Ramos (cell line): Measurements from ENCODE around the gene CDK15.
"Not testable (repeated sequence)": the region's sequence is repeated elsewhere in the genome, so short reads cannot be mapped to it uniquely, and the experiment has no call there.

ENCODE experiments used
- in situ Hi-C: fragments of 300-500 bp; cut with MboI; formaldehyde crosslinking; loops from one replicate; pipeline ENCODE4 v1.14.3; 2022; ENCODE audit warnings: low sequenced_read_pairs; ENCODE audit not compliant: unreplicated experiment

CDK15 gene

DNA sequence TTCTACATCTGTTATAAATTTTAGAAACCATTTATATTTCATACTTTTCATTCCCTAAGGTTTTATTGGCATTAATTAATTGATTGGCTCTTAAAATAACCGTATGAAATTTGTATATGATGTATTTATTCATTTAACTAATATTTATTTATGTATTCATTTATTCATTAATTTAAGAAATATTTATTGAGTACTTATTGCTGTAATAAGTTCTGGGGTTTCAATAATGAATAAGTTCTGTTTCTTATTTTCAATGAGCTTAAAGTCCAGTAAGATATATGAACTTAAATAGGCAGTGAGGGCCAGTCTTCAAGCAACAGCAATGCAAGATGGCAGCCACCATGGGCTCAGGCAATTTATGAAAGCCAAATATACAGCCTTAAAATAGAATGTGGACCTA lies 17.9 kb downstream of the CDK15 start:
- in situ Hi-C loops = no loop called here

DNA sequence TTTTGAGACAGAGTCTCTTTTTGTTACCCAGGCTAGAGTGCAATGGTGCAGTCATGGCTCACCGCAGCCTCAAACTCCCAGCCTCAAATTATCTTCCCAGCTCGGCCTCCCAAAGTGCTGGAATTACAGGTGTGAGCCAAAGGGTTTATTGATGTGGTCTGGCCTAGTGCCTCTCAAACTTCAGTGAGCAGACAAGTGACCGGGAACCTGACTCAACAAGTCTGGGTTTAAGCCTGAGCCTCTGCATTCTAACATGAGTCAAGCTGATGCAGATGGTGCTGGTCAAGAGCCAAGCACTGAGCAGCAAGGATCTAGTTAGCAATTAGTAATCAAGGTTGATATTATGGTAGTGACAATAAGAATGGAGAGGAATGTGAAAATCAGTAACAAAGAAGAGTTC lies 21.3 kb downstream of the CDK15 start:
- in situ Hi-C loops = no loop called here

DNA sequence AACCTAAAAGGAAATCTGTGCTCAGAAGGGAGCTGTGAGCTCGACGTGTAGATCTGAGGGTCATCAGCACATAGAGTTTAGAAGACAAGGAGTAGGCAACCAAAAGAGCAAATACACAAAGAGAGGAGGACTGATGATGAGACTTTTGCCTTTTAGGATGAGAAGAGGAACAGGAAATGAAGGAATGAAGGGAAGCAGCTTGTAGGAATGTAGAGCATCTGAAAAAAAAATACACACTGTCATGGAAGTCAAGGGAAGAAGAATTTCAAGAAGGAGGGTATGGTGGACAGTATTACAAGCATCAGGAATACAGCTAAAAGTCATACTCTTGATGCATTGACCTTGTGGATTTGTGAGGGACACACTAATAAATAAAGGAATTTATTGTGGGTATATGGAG lies 21.9 kb downstream of the CDK15 start:
- in situ Hi-C loops = no loop called here

DNA sequence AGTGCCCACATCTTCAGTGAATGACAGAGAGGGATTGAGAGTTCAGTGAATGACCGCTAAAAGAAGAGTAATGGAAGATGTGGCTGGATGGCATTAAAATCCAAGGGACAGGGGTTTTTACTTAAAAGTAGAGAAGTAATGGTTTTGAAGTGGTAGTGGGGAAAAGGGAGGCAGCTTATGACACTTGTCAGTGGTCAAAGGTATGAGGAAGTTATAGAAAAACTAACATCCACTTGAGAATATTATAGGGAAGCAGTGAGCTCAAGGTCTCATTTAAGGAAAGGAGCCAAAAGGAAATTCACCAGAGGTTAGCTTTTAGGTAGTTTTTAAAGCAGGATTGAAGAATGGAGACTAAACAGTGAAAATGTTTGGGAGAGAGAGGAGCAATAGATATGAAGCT lies 24.3 kb downstream of the CDK15 start:
- in situ Hi-C loops = no loop called here

DNA sequence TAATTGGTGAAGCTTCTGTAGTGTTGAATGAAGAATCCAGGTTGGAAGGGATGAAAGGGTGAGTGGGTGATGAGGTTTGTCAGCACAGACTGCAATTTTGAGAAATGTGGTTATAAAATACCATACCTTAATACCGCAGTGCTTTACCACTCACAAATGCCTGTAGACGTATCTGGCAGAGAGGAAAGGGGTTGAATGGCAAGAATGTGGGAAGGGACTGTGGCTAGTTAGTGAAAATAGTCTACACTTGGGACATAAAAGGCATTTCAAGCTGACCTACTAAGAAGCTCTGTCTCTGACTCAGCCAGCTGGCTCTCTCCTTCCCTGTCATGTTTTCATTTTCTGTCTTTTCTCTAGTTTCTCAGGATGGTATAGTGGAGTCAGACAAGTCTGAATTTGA lies 25.1 kb downstream of the CDK15 start:
- in situ Hi-C loops = no loop called here

DNA sequence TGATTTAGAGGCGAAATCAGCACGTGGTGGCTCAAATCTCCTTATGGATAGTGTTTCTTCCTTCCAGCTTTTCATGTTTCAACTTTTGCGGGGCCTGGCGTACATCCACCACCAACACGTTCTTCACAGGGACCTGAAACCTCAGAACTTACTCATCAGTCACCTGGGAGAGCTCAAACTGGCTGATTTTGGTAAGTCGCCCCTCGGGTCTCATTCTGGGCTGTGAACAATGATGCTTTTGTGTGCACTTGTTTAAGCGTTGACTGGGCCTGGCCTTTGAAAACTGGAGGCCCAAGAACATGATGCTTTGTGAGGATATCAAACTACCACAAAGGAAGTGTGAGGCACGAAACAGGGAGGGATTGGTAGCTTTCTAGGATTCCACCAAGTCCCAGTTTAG lies 27.4 kb downstream of the CDK15 start:
- in situ Hi-C loops = no loop called here

DNA sequence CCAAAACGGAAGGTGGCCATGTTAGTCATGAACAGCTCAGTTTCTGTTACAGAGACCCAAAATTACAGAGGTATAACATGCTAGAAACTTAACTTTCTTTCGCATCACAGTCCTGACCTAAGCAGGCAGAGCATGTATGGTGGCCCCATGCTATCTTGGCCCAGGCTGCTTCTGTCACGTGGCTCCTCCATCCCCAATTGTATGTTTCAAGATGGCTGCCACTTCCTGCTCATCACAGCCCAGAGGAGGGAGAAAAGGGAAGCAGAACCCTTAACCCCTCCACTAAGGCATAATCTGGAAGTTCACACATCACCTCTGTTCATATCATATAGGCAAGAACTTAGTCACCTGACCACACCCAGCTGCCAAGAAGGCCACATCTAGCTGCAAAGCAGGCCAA lies 28.7 kb downstream of the CDK15 start:
- in situ Hi-C loops = no loop called here

DNA sequence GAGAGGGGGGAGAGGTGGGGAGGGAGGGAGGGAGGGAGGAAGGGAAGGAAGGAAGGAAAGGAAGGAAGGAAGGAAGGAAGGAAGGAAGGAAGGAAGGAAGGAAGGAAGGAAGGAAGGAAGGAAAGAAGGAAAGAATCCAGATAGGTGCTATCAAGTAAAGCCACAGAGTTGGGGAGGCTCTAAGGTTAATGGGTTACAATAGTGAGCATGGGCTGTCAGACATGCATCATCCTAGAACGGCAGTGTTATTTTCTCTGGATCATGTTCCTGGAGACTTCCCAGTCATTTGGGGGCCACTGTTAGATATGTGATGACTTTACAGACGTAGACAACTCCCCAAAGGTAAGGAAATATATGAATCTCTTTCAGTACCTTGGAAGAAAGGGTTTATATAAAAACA lies 31.1 kb downstream of the CDK15 start:
- in situ Hi-C loops = no loop called here

DNA sequence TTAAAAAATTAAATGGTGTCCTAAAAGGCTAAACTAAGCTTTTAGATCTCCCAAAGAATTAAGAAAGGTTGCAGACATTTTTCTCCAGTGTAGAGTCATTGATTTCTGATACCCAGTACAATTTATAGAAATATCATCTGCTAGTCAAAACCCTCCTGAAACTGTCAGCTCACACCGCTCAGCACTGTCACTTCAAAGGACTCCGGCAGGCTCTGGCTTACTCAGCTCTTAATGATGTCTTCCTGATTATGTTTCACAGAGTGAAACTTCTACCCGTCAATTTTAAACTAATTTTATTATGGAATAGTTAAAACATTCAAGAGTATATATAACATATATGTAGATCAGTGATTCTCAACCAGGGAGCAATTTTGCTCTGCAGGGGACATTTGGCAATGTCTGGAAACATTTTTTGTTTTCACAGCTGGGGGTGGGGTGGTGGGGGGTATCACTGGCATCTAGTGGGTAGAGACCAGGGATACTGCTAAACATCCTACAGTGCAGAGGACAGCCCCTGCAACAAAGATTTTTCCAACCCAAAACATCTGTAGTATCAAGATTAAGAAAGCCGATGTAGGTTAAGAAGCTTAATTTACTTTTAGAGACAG lies 31.6 kb downstream of the CDK15 start:
- in situ Hi-C loops = no loop called here

DNA sequence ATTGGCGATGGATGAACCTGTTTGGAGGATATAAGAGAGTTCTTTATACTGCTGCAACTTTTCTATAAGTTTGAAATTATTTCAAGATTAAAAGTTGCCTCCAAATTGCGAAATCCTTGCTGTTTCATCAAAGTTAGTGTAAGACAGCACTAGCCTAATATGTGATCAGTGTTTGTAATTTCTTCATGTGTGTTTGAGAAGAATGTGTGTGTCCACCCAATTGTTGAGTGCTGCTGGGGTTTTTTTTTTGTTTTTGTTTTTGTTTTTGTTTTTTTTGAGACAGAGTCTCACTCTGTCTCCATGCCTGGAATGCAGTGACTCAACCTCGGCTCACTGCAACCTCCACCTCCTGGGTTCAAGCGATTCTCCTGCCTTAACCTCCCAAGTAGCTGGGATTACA lies 33.4 kb downstream of the CDK15 start:
- in situ Hi-C loops = no loop called here

DNA sequence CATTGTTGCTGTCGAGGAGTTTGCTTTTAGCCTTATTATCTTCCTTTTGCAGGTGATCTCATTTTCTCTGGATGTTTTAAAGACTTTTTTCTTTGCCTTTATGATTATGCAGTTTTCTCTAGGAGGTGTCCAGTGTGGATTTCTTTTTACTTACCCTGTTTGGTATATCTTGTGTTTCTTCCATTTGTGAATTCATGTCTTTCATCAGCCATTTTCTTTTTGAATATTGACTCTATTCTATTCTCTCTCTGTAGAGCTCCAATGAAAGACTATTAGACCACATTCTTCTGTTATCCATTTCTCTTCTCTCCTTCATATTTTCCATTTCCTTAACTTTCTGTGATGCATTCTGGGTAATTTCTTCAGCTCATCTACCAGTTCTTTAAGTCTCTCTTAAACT lies 34.4 kb downstream of the CDK15 start:
- in situ Hi-C loops = no loop called here

DNA sequence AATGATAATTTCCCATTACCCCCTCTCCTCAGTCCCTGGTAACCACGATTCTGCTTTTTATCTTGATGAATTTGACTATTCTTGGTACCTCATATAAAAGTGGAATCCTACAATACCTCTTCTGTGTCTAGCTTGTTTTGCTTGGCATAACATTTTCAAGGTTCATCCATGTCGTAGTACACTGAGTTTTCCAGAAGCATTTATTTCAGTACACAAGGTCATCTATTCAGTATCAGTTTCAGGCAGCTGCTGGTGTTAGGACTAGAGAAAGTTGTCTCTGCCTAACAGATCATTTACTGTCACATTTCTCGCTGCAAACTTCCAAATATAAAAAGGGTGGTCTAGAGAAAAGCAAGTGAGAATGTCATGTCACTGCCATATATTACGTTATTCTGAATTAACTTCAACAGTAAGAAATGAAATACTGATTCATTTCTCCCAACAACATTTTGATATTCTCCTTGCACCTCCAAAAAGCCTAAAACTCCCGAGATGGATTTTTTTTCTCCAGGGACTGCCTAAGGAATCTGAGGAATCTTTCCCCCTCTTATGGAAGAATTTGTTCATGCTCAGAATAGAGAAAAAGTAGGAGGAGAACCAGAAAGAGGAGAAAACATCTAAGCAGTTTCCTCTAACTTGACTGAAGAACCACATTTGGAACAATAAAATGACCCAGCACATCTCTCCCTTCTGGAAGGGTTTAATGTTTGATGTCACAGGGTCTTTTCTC lies 36.0 kb downstream of the CDK15 start:
- in situ Hi-C loops = no loop called here

DNA sequence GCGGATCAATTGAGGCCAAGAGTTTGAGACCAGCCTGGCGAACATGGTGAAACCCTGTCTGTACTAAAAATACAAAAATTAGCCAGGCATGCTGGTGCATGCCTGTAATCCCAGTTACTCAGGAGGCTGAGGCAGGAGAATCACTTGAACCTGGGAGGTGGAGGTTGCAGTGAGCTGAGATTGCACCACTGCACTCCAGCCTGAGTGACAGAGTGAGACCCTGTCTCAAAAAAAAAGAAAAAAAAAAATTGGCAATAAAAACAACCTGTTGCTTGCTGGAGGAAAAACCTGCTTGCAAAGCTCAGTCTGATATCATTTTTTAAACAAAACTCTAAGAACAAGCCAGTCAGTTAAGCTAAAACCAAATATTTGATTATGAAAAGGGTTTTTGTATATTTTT lies 38.6 kb downstream of the CDK15 start:
- in situ Hi-C loops = not testable (repeated sequence)

DNA sequence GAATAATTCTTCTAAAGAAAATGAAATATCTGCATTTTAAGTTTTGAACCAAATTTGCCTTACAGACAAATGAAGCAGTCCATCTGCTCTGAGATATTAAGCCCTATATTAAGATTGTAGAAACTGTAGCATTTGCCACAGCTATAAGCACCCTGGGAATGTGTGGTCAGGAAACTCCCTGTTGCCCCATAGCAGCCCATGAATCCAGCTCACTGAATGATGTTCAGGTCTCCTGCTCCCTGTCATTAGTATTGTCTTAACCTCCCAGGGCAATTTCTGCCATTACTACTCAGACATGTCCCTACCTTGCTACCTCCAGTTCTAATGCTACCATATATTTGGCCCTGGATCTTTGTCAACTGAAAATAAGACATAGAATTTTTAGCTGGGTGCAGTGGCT lies 41.1 kb downstream of the CDK15 start:
- in situ Hi-C loops = no loop called here

DNA sequence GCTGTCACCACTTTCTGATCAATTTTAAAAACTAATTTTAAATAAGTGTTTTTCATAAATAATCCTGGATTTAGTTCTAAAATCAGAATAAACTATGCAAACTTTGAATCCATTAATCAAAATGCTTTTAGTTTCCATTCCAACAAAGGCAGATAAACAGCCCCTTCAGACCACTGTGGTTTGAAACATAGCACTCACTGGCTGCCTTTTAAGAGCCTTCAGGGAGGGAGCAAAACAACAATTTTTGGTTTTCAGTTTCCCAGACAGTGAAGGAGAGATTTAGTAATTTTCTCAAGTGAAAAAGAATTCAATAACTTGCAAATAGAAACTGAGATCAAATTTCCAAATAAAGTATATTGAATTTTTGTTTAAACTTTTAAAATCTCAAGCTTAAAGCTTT lies 46.1 kb downstream of the CDK15 start:
- in situ Hi-C loops = no loop called here

DNA sequence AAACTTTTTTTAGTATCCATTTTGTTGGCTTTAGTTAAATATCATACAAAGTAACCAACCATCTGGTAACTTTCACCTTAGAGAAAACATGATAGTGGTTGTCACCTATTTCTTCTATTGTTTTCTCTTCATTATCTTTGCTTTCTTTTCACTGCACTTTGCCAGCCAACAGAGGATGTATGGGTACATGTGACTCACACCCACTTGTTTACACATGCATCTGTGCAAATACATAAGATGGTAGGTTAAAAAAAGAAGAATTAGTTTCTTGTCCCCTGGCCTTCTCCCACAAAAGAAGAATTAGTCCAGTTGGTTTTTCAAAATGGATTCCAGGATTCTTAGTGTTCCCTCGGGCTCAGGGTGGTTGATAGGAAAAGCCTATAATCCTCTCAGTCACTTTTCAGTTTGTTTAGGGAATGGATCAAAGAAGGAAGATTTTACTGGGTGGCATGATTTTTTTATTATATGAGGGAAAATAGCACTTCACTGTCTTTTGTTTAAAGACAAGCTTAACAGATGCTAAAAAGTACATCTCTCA lies 46.6 kb downstream of the CDK15 start:
- in situ Hi-C loops = no loop called here

DNA sequence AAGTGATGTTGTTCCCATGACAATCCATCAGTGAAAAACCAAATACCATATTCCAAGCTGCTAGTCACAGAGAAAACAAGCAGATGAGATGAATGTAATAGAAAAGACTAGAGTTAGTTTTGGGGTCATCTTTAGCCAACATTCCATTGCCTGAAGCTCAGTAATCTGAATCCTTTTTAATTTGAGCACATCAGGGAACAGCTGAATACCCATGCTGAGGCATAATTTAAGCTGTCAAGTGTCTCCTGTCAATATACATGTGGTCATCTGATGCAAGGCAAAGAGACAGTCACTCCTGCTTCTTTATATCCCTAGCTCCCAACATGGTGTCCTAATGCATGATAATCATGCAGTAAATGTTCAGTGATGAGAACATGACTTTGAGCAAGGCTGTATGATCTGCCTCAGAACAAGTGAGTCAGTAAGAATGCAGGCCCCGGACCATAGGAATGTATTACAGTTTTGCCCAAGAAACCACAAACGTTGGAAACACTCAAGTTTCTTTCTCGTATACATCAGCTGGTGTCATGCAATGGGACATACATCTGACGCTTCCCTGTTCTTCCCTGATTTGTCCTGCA lies 48.0 kb downstream of the CDK15 start:
- in situ Hi-C loops = no loop called here

DNA sequence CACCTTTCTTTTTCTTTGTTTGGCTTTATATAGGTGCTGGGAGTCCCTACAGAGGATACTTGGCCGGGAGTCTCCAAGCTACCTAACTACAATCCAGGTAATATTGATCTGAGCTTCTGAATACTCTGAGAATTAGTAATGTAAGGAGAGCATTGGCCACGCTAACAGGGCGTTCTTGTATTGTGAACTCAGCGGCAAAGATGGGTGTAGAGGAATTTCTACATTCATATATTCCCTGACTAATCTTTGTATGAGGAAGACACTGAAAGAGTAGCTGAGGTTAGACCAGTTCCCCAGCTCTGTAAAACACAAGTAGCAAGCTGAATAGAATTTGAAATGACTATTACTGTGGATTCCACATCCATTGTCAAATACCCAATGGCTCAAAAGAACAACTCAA lies 48.5 kb downstream of the CDK15 start:
- in situ Hi-C loops = no loop called here

DNA sequence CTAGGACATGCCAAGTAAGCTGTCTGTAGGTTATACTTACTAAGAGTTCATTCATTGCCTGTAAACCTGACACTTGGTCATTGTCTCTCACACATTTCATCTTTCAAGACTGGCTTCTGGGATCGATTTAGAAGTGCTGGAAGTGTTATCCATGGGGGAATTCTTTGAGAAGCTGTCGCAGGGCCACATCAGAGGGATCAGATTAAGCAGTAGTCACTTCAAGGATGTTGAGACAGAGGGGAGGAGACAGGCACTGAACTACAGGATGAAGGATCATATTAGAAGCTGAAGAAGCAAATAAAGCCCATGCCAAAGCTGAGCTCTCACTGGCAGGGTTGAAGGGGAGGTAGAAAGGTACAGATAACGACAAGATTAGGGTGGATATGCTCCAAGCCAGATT lies 49.0 kb downstream of the CDK15 start:
- in situ Hi-C loops = no loop called here

DNA sequence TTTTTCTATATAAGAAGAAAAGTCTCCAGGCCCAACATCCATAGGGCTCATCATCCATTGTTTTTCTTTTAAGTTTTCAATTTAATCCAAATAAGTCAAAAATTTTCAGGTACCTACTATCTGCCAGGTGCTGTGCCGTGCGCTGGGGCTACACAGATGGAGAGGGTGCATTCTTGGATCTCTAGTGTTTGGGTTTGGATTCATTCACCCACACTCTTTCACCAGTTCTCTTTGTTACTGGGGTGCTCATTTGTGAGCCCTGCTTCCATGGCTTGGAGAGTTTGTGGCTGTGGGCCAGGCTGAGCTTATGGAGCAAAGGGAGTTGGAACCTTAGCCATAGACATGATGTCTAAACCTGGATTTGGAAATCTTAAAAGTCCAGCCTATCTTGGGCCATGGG lies 51.0 kb downstream of the CDK15 start:
- in situ Hi-C loops = no loop called here

DNA sequence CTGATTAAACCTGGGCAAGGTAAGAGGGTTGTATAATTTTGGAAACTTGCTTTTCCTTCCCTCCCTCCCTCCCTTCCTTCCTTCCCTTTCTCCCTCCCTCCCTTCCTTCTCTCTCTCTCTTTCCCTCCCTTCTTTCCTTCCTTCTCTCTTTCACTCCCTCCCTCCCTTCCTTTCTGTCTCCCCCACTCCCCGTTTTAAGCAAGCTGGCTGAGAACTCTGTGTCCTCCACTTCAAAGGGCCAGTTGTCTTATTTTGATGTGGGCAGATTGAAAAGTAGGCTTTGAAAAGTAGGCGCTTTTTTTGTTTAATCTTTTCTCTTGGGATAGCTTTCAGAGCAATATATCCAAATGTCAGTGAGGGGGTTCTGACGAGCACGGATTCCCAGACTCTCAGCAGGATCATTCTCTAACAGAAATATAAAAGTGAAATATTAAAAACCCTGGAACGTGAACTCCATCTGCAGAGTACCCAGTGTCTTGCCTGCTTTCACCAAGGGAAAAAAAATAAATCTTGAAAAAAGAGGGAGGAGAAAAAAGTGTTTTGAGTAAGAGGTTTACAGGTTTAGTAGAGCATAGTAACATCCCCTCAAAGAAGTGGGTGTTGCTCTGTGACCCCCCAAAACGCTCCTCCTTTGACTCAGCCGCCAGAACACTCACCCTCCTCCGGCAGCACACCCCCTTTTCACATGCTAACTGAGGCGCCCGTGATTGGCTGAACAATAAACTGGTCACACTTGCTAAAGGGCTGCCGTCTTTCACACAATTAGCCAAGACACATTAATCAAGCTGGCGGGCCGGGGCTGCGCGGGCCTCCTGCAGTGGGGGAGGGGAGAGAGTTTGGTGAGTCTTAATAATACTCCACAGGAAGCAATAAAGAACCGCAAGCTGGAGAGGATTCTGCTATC lies 52.2 kb downstream of the CDK15 start:
- in situ Hi-C loops = no loop called here
